ENCODE data around the gene DST. TPM values are rescaled to one million over a fixed set of nuclear protein-coding genes. Genes with fewer than 3 reads are reported as not detected.

DST gene
- total RNA-seq, 2 experiments from 2014 or later = 5.7 to 5.9 TPM

- no peak overlapping the region for H3K27ac Mint-ChIP-seq
- CTCF ChIA-PET = interaction anchor here (0.6 kb wide), 1 partner anchor 29 kb away, joined by 3 read pairs; no protein-coding TSS in a partner anchor
- H3K4me1 ChIP-seq (ENCODE audit: insufficient read depth, low read length) = no peaks in the 10 kb centered on the region
- no peaks in the 10 kb centered on the region for H3K27me3 ChIP-seq (ENCODE audit: control insufficient read depth in 1 of 2, insufficient read depth in 2 of 2, low read length in 2 of 2)
- ATAC-seq (ENCODE audit: poor library complexity) (no peak), DNase-seq (no peak)
- H3K9me3 ChIP-seq (ENCODE audit: control insufficient read depth in 1 of 2, insufficient read depth in 1 of 2, low read length in 2 of 2) = no peaks in the 10 kb centered on the region
- no peaks in the 10 kb centered on the region for H3K4me1 Mint-ChIP-seq (ENCODE audit: low read depth)
- H3K4me3 Mint-ChIP-seq = no peak overlapping the region
- H3K4me3 ChIP-seq (ENCODE audit: low read length) = no peak overlapping the region
- no peaks in the 10 kb centered on the region for H3K27me3 Mint-ChIP-seq
- intact Hi-C loops (cut with DNase I, micrococcal nuclease) = no loop called here
- H3K36me3 ChIP-seq (ENCODE audit: insufficient read depth, low read length) = no peaks in the 10 kb centered on the region
- POLR2A ChIA-PET = no interaction called here
- H3K36me3 Mint-ChIP-seq (ENCODE audit: low read depth) = no peaks in the 10 kb centered on the region
- TF ChIP-seq, protein P1, sequence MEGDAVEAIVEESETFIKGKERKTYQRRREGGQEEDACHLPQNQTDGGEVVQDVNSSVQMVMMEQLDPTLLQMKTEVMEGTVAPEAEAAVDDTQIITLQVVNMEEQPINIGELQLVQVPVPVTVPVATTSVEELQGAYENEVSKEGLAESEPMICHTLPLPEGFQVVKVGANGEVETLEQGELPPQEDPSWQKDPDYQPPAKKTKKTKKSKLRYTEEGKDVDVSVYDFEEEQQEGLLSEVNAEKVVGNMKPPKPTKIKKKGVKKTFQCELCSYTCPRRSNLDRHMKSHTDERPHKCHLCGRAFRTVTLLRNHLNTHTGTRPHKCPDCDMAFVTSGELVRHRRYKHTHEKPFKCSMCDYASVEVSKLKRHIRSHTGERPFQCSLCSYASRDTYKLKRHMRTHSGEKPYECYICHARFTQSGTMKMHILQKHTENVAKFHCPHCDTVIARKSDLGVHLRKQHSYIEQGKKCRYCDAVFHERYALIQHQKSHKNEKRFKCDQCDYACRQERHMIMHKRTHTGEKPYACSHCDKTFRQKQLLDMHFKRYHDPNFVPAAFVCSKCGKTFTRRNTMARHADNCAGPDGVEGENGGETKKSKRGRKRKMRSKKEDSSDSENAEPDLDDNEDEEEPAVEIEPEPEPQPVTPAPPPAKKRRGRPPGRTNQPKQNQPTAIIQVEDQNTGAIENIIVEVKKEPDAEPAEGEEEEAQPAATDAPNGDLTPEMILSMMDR (IDR thresholded peaks at IDR 0.05) = no peak
- no peak overlapping the region for H3K27ac ChIP-seq (ENCODE audit: low read depth in 1 of 2, low read length in 2 of 2)
- H3K9me3 Mint-ChIP-seq = no peaks in the 10 kb centered on the region
Observed at GRCh38 chr6:56525974-56526789, 116.5 kb downstream of the DST start.

GRCh38 chr6:56524891-56525703, 117.6 kb downstream of the DST start:
- Mint-ChIP-seq H3K4me1 (ENCODE audit: low read depth) (no peaks in the 10 kb centered on the region), H3K9me3 (peaks cover 2% of the 10 kb centered on the region), H3K27me3 (no peaks in the 10 kb centered on the region), H3K36me3 (ENCODE audit: low read depth) (no peaks in the 10 kb centered on the region), H3K4me3 (no peak overlapping the region), H3K27ac (no peak overlapping the region)
- intact Hi-C loops (cut with DNase I, micrococcal nuclease) = no loop called here
- Histone ChIP-seq H3K4me1 (ENCODE audit: insufficient read depth, low read length) (no peaks in the 10 kb centered on the region), H3K9me3 (ENCODE audit: control insufficient read depth in 1 of 2, insufficient read depth in 1 of 2, low read length in 2 of 2) (no peaks in the 10 kb centered on the region), H3K27me3 (ENCODE audit: control insufficient read depth in 1 of 2, insufficient read depth in 2 of 2, low read length in 2 of 2) (no peaks in the 10 kb centered on the region), H3K27ac (ENCODE audit: low read depth in 1 of 2, low read length in 2 of 2) (no peak overlapping the region), H3K4me3 (ENCODE audit: low read length) (no peak overlapping the region), H3K36me3 (ENCODE audit: insufficient read depth, low read length) (no peaks in the 10 kb centered on the region)
- ChIA-PET POLR2A (no interaction called here), CTCF (no interaction called here)
- DNase-seq = no peak
- no peak for ATAC-seq (ENCODE audit: poor library complexity)
- TF ChIP-seq, protein P1 (IDR thresholded peaks at IDR 0.05) = no peak

DNA sequence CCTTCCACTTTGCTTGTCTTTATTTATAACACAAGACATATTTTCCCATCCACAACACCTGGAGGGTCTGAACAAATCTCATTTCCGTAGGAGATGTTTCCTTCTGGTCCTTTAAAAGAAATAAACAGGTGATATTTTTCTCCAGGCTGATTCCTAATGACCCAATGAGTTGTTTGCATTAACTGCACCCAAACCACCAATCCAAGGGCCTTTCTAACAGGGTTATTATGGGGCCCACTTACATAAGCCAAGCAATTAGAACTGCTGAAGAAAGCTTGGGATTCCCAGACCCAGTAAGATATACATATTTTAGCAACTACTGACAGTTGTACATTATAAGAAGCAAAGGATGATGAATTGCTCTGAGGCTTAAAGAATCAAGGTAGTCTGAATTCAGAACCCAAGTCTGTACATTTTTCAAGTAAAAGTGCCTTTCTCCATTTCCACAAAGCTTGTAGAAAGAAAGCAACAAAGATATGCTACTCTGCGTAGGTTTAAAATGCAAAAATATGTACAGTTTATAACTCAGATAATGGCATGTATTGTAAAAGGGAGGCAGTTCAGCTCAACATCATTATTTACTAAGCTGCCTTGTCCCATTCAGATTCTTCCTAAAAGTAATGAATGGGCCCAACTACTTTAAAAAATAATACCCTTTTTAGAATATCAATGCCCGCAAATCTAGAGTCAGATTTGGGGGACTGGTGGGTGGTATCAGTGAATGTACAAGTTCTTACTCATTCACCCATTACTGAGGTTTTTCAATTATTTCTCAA, 120.0 kb downstream of the DST start:
- TF ChIP-seq, protein P1 (IDR thresholded peaks at IDR 0.05) = no peak
- DNase-seq = no peak
- H3K9me3 Mint-ChIP-seq = peaks cover 2% of the 10 kb centered on the region
- Histone ChIP-seq H3K9me3 (ENCODE audit: control insufficient read depth in 1 of 2, insufficient read depth in 1 of 2, low read length in 2 of 2) (no peaks in the 10 kb centered on the region), H3K27me3 (ENCODE audit: control insufficient read depth in 1 of 2, insufficient read depth in 2 of 2, low read length in 2 of 2) (no peaks in the 10 kb centered on the region), H3K27ac (ENCODE audit: low read depth in 1 of 2, low read length in 2 of 2) (no peak overlapping the region), H3K4me3 (ENCODE audit: low read length) (no peak overlapping the region), H3K36me3 (ENCODE audit: insufficient read depth, low read length) (no peaks in the 10 kb centered on the region), H3K4me1 (ENCODE audit: insufficient read depth, low read length) (no peaks in the 10 kb centered on the region)
- CTCF ChIA-PET = interaction anchor here (0.8 kb wide), 1 partner anchor 11 kb away, joined by 3 read pairs; no protein-coding TSS in a partner anchor
- no peak overlapping the region for H3K27ac Mint-ChIP-seq
- H3K27me3 Mint-ChIP-seq = no peaks in the 10 kb centered on the region
- H3K36me3 Mint-ChIP-seq (ENCODE audit: low read depth) = no peaks in the 10 kb centered on the region
- intact Hi-C loops (cut with DNase I, micrococcal nuclease) = no loop called here
- no peak overlapping the region for H3K4me3 Mint-ChIP-seq
- no peaks in the 10 kb centered on the region for H3K4me1 Mint-ChIP-seq (ENCODE audit: low read depth)
- ATAC-seq (ENCODE audit: poor library complexity) = no peak
- POLR2A ChIA-PET = no interaction called here

Measured in CD4-positive, alpha-beta T cell (primary cell).